H9 (cell line): Measurements from ENCODE around the gene TMEM171. TPM values are rescaled to one million over a fixed set of nuclear protein-coding genes. Genes with fewer than 3 reads are reported as not detected.

Experiments
- DNase-seq: peaks from one replicate; pipeline ENCODE4 v3.0.0-alpha.2; 2017
- H2AFZ ChIP-seq: one replicate; pipeline ENCODE4 v1.6.1; 2013; ENCODE audit warnings: mild to moderate bottlenecking, low read length, control low read depth, moderate library complexity
- H2AK5ac ChIP-seq: 2 replicates; pipeline ENCODE4 v1.6.1; 2013; ENCODE audit warnings: low read length, control low read depth, mixed read lengths; ENCODE audit not compliant: insufficient read length
- H2BK120ac ChIP-seq: one replicate; pipeline ENCODE4 v1.6.1; 2013; ENCODE audit warnings: low read depth, mild to moderate bottlenecking, low read length, control low read depth, inconsistent platforms; ENCODE audit not compliant: poor library complexity, severe bottlenecking
- H2BK12ac ChIP-seq: 2 replicates; pipeline ENCODE4 v1.6.1; 2013; ENCODE audit warnings: low read length, control low read depth, mixed read lengths, low read depth; ENCODE audit not compliant: insufficient read length
- H2BK15ac ChIP-seq: 2 replicates; pipeline ENCODE4 v1.6.1; 2013; ENCODE audit warnings: low read depth, low read length, control low read depth
- H2BK20ac ChIP-seq: one replicate; pipeline ENCODE4 v1.6.1; 2013; ENCODE audit warnings: low read depth, mild to moderate bottlenecking, low read length, control low read depth, inconsistent platforms; ENCODE audit not compliant: poor library complexity, severe bottlenecking
- H2BK5ac ChIP-seq: 2 replicates; pipeline ENCODE4 v1.6.1; 2013; ENCODE audit warnings: low read length, control low read depth, mixed read lengths; ENCODE audit not compliant: insufficient read length
- H3K14ac ChIP-seq: 2 replicates; pipeline ENCODE4 v1.6.1; 2013; ENCODE audit warnings: low read length, control low read depth; ENCODE audit not compliant: insufficient read depth
- H3K18ac ChIP-seq: 2 replicates; pipeline ENCODE4 v1.6.1; 2013; ENCODE audit warnings: low read depth, mild to moderate bottlenecking, mixed read lengths, low read length, control low read depth; ENCODE audit not compliant: insufficient read length
- H3K23ac ChIP-seq: 2 replicates; pipeline ENCODE4 v1.6.1; 2013; ENCODE audit warnings: low read length, control low read depth, mixed read lengths, low read depth; ENCODE audit not compliant: insufficient read length
- H3K23me2 ChIP-seq: 2 replicates; pipeline ENCODE4 v1.6.1; 2013; ENCODE audit warnings: low read depth, mild to moderate bottlenecking, mixed read lengths, low read length, control low read depth; ENCODE audit not compliant: insufficient read length, poor library complexity, severe bottlenecking
- H3K27ac ChIP-seq: 2 replicates; pipeline ENCODE4 v1.5.1; 2013; ENCODE audit warnings: low read length, control low read depth, mixed read lengths, low read depth; ENCODE audit not compliant: insufficient read length
- H3K27me3 ChIP-seq: 2 replicates; pipeline ENCODE4 v1.6.1; 2013; ENCODE audit warnings: low read length, control low read depth, inconsistent platforms; ENCODE audit not compliant: insufficient read depth
- H3K4ac ChIP-seq: 2 replicates; pipeline ENCODE4 v1.6.1; 2013; ENCODE audit warnings: low read depth, mild to moderate bottlenecking, control low read depth, inconsistent platforms, low read length, moderate library complexity
- H3K4me1 ChIP-seq: 2 replicates; pipeline ENCODE4 v1.6.1; 2013; ENCODE audit warnings: low read length, control low read depth, inconsistent platforms; ENCODE audit not compliant: insufficient read depth
- H3K4me2 ChIP-seq: 2 replicates; pipeline ENCODE4 v1.6.1; 2013; ENCODE audit warnings: low read length, control low read depth, mixed read lengths; ENCODE audit not compliant: insufficient read length, insufficient read depth
- H3K56ac ChIP-seq: 2 replicates; pipeline ENCODE4 v1.6.1; 2013; ENCODE audit warnings: low read depth, mild to moderate bottlenecking, mixed read lengths, low read length, control low read depth; ENCODE audit not compliant: insufficient read length
- H3K79me1 ChIP-seq: 2 replicates; pipeline ENCODE4 v1.6.1; 2013; ENCODE audit warnings: low read depth, mild to moderate bottlenecking, moderate library complexity, low read length, control low read depth, inconsistent platforms; ENCODE audit not compliant: insufficient read depth, poor library complexity, severe bottlenecking
- H3K79me2 ChIP-seq: 2 replicates; pipeline ENCODE4 v1.6.1; 2013; ENCODE audit warnings: low read length, control low read depth, inconsistent platforms; ENCODE audit not compliant: insufficient read depth
- H3K9ac ChIP-seq: 2 replicates; pipeline ENCODE4 v1.6.1; 2013; ENCODE audit warnings: low read length, control low read depth, mixed read lengths; ENCODE audit not compliant: insufficient read length; ENCODE audit errors: extremely low read depth
- H3K9me3 ChIP-seq: one replicate; pipeline ENCODE4 v1.6.1; 2013; ENCODE audit warnings: low read depth, low read length, inconsistent platforms; ENCODE audit not compliant: control insufficient read depth
- H3T11ph ChIP-seq: one replicate; pipeline ENCODE4 v1.6.1; 2013; ENCODE audit warnings: mild to moderate bottlenecking, low read length, control low read depth, inconsistent platforms
- H4K20me1 ChIP-seq: one replicate; pipeline ENCODE4 v1.6.1; 2013; ENCODE audit not compliant: control insufficient read depth, insufficient read length, insufficient read depth
- H4K5ac ChIP-seq: 2 replicates; pipeline ENCODE4 v1.6.1; 2013; ENCODE audit warnings: low read depth, mild to moderate bottlenecking, mixed read lengths, low read length, control low read depth; ENCODE audit not compliant: insufficient read length
- H4K8ac ChIP-seq: replicated peaks from 2 replicates; pipeline ENCODE4 v1.6.1; 2013; ENCODE audit warnings: low read length, control low read depth, mixed read lengths, low read depth; ENCODE audit not compliant: insufficient read length
- H4K91ac ChIP-seq: 2 replicates; pipeline ENCODE4 v1.6.1; 2013; ENCODE audit warnings: low read depth, mild to moderate bottlenecking, moderate library complexity, mixed read lengths, low read length, control low read depth; ENCODE audit not compliant: insufficient read length
- H3K27ac Mint-ChIP-seq, 3 experiments: 2 replicates in 2 of 3; 3 replicates in 1 of 3; pipeline ENCODE4 v1.8.0; 2020 to 2021; ENCODE audit warnings: mixed read lengths in 3 of 3, mild to moderate bottlenecking in 1 of 3, moderate library complexity in 1 of 3
- H3K27me3 Mint-ChIP-seq: 2 replicates; pipeline ENCODE4 v1.8.0; 2021; ENCODE audit warnings: low read depth, mild to moderate bottlenecking, moderate library complexity, mixed read lengths
- H3K36me3 Mint-ChIP-seq, 3 experiments: 2 replicates in 2 of 3; 3 replicates in 1 of 3; pipeline ENCODE4 v1.8.0; 2020 to 2021; ENCODE audit warnings: low read depth in 3 of 3, mixed read lengths in 3 of 3; ENCODE audit not compliant: insufficient read depth in 1 of 3
- H3K4me1 Mint-ChIP-seq, 2 experiments: 2 replicates each; pipeline ENCODE4 v1.8.0; 2020; ENCODE audit warnings: mixed read lengths in 2 of 2
- H3K4me3 Mint-ChIP-seq, 2 experiments: 2 replicates in 1 of 2; 3 replicates in 1 of 2; pipeline ENCODE4 v1.8.0; 2020 to 2021; ENCODE audit warnings: mild to moderate bottlenecking in 2 of 2, mixed read lengths in 2 of 2, moderate library complexity in 1 of 2
- H3K9me3 Mint-ChIP-seq, 2 experiments: 2 replicates in 1 of 2; 3 replicates in 1 of 2; pipeline ENCODE4 v1.8.0; 2020; ENCODE audit warnings: mild to moderate bottlenecking in 2 of 2, mixed read lengths in 2 of 2, moderate library complexity in 1 of 2
- CTCF ChIP-seq: fragments of 200-600 bp; sonication (generic); conservative IDR thresholded peaks from 3 replicates; pipeline ENCODE4 v1.8.0; 2021; ENCODE audit warnings: antibody characterized with exemption, mild to moderate bottlenecking
- WGBS: extraction: QIAGEN DNeasy Blood & Tissue Kit; methylation state at CpG from one replicate; pipeline ENCODE4 v1.1.7; 2013; ENCODE audit warnings: missing lambda C conversion rate, low lambda C conversion rate, mixed read lengths; ENCODE audit not compliant: insufficient read length; ENCODE audit errors: extremely low coverage; 5-methylcytosine and 5-hydroxymethylcytosine counted together
- total RNA-seq: library from RNA; stranded (reverse); gene quantifications from 2 replicates; pipeline ENCODE4 v1.2.1, GENCODE V29; 2021

The TMEM171 gene
- total RNA-seq, 1 experiment from 2014 or later: 0.42 TPM

GRCh38 chr5:73100109-73100508 is 20.3 kb upstream of the TMEM171 start:
- Histone ChIP-seq H3K23ac (no peak overlapping the region), H4K91ac (no peak overlapping the region), H3K14ac (no peak overlapping the region), H3T11ph (no peak overlapping the region), H2BK12ac (no peak overlapping the region), H3K56ac (no peak overlapping the region), H4K8ac (no peak overlapping the region), H3K79me1 (no peaks in the 10 kb centered on the region), H3K4me2 (no peak overlapping the region), H3K23me2 (no peaks in the 10 kb centered on the region), H4K5ac (no peak overlapping the region), H3K9ac (no peak overlapping the region), H3K9me3 (no peaks in the 10 kb centered on the region), H3K27me3 (no peaks in the 10 kb centered on the region), H2BK120ac (no peak overlapping the region), H4K20me1 (no peaks in the 10 kb centered on the region), H3K18ac (no peak overlapping the region), H2AK5ac (no peak overlapping the region), H2BK5ac (no peak overlapping the region), H3K4me1 (no peaks in the 10 kb centered on the region), H2BK15ac (no peak overlapping the region), H3K79me2 (no peaks in the 10 kb centered on the region), H2AFZ (no peak overlapping the region), H3K27ac (no peak overlapping the region), H3K4ac (no peak overlapping the region), H2BK20ac (no peak overlapping the region)
- Mint-ChIP-seq H3K9me3 (peaks cover 15 to 18% of the 10 kb centered on the region in 2 experiments), H3K27me3 (no peaks in the 10 kb centered on the region), H3K36me3 (peaks cover 0 to 10% (median 0%) of the 10 kb centered on the region in 3 experiments; a peak in 2 of 7 replicates), H3K27ac (no peak overlapping the region), H3K4me1 (no peaks in the 10 kb centered on the region), H3K4me3 (no peak overlapping the region)
- no peak for TF ChIP-seq CTCF
- DNase-seq: no peak
- WGBS: no CpG with 5 or more reads among the region's 4 CpGs
